Prostate gland (tissue), 2 donors: ENCODE results near the gene NOD2.

Source experiments
- POLR2A ChIP-seq: fragments of 450-650 bp; IDR thresholded peaks from one replicate; pipeline ENCODE4 v1.6.1; 2016; ENCODE audit warnings: antibody characterized with exemption, mild to moderate bottlenecking
- POLR2AphosphoS5 ChIP-seq: sonication (generic); formaldehyde crosslinking; IDR thresholded peaks from one replicate; pipeline ENCODE4 v1.6.1; 2017; ENCODE audit warnings: antibody characterized with exemption
- TF ChIP-seq, protein P1 (sequence below), 4 experiments: fragments of 200-600 bp in 2 of 4; fragments of 450-650 bp in 2 of 4; sonication (generic) in 2 of 4; IDR thresholded peaks; 1 replicate in 3 of 4; 2 replicates in 1 of 4; pipeline ENCODE4 v1.5.1; 2016 to 2019; ENCODE audit warnings: antibody characterized with exemption in 4 of 4, mild to moderate bottlenecking in 2 of 4, moderate library complexity in 2 of 4

DNA sequence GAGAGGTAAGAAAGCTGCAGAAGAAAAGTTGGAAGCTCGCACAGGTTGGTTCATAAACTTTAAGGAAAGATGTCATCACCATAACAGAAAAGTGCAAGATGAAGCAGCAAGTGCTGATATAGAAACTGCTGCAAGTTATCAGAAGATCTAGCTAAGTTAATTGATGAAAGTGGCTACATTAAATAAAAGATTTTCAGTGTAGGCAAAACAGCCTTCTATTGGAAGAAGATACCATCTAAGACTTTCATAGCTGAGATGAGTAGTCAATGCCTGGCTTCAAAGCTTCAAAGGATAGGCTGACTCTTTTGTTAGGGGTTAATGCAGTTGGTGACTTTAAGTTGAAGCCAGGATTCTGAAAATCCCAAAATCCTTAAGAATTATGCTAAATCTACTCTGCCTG, 72.5 kb downstream of the NOD2 start:
- TF ChIP-seq, protein P1, sequence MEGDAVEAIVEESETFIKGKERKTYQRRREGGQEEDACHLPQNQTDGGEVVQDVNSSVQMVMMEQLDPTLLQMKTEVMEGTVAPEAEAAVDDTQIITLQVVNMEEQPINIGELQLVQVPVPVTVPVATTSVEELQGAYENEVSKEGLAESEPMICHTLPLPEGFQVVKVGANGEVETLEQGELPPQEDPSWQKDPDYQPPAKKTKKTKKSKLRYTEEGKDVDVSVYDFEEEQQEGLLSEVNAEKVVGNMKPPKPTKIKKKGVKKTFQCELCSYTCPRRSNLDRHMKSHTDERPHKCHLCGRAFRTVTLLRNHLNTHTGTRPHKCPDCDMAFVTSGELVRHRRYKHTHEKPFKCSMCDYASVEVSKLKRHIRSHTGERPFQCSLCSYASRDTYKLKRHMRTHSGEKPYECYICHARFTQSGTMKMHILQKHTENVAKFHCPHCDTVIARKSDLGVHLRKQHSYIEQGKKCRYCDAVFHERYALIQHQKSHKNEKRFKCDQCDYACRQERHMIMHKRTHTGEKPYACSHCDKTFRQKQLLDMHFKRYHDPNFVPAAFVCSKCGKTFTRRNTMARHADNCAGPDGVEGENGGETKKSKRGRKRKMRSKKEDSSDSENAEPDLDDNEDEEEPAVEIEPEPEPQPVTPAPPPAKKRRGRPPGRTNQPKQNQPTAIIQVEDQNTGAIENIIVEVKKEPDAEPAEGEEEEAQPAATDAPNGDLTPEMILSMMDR (IDR thresholded peaks at IDR 0.05) = no peak
- TF ChIP-seq POLR2A (no peak), POLR2AphosphoS5 (no peak)
